HG03565 (cell line): Measurements from ENCODE around the gene SEPTIN7.

Source experiments
- ATAC-seq: cut with Tn5 transposase; IDR thresholded peaks from one replicate; pipeline ENCODE4 v1.9.1; 2021; ENCODE audit warnings: mild to moderate bottlenecking, moderate library complexity; ENCODE audit not compliant: unreplicated experiment

SEPTIN7 gene

DNA sequence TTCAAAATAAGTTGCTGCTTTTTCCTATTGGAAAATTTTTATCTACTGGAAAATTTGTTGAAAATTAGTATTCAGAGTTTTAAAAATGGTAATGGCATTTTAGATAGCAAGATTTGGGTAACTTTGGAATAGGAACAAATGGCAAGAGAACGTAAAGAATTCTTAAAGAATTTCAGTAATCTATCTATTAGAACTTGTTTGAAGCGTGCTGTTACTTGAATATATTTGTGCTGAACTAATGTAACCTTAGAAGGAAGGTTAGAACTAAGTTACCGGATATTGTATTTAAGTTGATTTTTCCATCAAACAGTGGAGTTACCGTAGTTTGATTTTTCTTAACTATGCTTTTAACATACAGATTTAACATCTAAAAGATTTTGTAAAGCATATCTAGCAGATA, 25.9 kb downstream of the SEPTIN7 start:
- ATAC-seq = no peak

DNA sequence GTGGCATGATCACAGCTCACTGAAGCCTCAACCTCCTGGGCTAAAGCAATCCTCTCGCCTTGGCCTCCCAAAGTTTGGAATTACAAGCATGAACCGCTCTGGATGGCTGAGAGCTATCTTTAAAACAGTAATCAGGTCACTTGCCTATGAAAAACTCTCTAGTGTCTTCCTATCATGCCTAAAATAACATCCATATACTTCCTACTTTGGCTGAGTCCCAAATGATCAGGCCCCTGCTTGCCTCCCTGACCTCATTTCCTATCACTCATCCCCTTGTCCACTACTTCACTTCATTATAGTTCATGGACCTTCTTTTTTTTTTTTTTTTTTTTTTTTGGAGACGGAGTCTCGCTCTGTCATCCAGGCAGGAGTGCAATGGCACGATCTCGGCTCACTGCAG, 28.0 kb downstream of the SEPTIN7 start:
- no peak for ATAC-seq

DNA sequence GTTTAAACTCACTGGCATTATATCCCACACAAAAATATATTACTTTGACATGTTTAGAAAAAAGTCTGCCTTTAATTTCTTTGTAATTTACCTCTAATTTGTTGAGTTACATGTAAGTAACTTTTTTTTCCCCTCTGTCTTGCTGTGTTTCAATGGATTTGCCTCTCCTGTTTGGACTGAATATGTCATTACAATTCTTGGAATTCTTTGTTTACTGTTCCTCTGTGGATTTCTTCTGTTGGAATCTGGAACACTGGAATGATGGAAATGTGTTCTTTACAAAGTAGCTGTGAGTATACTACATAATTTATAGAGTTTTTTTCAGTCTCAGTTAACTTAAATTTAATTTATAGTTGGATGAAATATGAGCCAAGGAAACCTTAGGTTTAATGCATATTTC, 30.4 kb downstream of the SEPTIN7 start:
- no peak for ATAC-seq

DNA sequence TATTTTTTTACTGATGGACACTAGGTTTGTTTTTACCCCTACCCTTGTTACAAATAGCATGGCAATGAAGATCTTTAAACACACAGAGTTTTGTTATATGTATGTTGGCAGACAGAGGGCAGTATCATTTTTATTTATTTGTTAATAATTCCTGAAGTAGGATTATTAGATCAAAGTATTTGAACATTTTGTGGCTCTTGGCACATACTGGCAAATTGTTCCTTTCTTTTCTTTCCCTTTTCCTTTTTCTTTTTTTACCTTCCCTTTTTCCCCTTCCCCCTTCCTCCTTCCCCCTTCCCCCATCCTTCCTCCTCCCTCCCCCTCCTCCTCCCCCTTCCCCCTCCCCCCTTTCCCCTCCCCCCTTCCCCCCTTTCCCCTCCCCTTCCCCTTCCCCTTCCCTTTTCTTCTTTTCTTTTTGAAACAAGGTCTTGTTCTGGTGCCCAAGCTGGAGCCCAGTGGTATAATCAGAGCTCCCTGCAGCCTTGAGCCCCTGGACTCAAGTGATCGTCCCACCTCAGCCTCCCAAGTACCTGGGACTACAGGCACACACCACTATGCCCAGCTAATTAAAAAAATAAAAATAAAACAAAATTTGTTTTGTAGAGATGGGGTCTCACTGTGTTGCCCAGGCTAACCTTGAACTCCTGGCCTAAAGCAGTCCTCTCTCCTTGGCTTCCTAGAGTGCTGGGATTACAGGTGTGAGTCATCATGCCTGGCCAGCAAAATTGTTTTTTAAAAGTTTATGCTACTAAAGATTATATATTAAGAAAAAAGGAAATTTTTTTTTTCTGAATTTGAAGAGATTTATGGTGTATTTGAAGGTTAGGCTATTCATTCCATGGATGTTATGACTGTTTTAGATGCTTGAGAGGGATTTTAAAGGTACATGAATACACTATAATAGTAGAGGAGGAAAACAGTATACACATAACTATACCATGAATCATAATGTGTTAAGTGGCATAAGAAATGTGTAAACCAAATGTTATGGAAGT, 39.3 kb downstream of the SEPTIN7 start:
- ATAC-seq = no peak

DNA sequence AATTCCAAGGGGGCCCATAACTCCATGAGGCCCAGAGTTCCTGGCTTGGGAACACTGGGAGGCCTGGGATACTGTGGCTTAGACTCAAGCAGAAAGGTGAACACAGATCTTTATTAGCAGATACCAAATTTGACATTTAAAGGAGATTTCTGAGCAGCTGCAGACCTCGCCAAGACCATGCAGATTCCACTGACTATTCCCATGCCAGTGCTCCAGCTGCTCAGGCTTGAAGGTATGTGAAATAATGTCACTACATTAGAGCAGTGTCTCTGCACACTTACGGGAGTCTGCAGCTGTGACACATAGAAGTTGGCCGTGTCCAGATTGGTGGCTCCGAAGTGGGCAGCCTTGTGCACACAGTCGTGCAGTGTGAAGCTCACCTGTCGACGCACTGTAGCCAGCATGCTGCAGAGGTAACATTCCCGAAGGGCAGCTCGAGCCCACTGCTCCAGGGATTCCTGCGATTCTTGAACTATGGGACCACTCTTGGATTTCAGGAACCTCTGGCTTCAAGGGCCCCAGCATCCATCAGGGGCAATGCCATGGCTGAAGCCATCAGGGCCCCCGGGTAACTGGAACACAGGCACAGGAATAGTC, 46.1 kb downstream of the SEPTIN7 start:
- no peak for ATAC-seq

DNA sequence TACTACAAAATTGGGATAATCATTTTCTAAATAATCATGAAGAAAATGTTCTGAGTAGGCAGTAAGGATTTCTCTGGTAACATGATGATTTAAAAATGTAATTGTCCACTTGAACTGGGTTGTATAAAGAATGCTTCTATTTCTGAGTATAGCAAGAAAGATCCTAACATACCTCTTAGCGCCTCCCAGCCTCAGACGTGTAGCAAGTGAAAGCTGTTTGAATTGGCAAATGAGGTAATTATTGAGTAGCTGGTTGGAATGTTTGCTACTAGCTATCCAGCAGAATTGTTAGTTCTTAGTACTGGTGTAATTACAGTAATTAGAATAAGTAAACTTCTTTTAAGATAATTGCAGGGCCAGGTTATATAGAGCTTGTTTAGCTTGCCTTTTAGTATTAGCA, 47.9 kb downstream of the SEPTIN7 start:
- no peak for ATAC-seq

DNA sequence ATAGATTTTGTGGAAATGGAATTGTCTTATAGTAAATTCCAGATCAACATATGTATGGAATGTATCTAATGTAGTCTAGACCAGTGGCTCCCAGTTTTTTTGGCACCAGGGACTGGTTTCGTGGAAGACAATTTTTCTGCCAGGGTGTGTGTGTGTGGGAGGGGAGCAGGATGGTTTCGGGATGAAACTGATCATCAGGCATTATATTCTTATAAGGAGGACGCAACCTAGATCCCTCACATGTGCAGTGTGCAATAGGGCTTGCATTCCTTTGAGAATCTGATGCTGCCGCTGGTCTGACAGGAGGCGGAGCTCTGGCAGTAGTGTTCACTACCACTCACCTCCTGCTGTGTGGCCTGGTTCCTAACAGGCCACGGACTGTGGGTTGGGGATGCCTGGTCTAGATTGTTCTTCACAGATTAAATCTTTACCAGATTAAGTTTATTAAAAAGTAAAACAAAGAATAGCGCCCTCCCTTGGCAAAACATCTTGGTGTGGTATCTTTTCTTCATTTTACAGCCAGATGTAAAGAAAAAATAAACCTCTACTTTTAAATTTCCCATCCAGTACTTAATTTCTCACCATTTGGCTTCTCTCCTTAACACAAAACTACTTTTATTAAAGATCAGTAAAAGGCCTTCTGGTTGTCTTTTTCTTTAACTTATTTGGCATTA, 48.4 kb downstream of the SEPTIN7 start:
- ATAC-seq = no peak

DNA sequence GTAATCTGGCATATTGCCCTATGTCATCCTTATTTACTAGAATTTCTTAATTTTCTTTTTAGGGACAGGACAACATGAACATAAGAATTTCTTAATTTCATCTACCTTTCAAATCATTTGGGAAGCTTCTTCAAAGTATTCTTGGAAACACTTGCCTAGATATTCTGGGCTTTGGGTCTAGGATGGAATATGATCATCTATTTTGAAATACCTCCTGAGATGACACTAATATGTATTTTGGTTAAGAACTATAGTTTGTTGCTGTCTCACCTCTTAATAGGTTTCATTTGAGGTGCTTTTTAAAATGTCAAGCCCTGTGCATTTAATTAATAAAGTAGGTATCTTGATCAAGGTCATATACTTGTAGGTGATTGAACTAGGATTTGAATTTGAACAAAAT, 49.1 kb downstream of the SEPTIN7 start:
- no peak for ATAC-seq
